SK-N-SH (cell line): ENCODE data around the gene UST. TPM values are rescaled to one million over a fixed set of nuclear protein-coding genes. Genes with fewer than 3 reads are reported as not detected.

ENCODE experiments used
- CTCF ChIA-PET: fragments of 300-600, 350-600 bp; formaldehyde crosslinking; extraction: SDS; loops from one replicate; lab custom pipeline; 2021; lab: Yijun Ruan, JAX
- POLR2A ChIA-PET: fragments of 350-600 bp; sonication (Branson Sonifier 250); formaldehyde crosslinking; extraction: SDS; loops from one replicate; lab custom pipeline; 2020; ENCODE audit warnings: antibody characterized with exemption, inconsistent platforms; lab: Yijun Ruan, JAX
- DNase-seq: peaks from one replicate; pipeline ENCODE4 v3.0.0; 2012
- H2AFZ ChIP-seq: fragments of 200-600 bp; sonication (generic); 2 replicates; pipeline ENCODE4 v1.8.1; 2016; ENCODE audit warnings: antibody characterized with exemption, mild to moderate bottlenecking, low read depth
- H3F3A ChIP-seq: fragments of 200-600 bp; sonication (generic); replicated peaks from 2 replicates; pipeline ENCODE3; 2016; ENCODE audit warnings: antibody characterized with exemption, mild to moderate bottlenecking; ENCODE audit not compliant: insufficient read depth
- H3K27ac ChIP-seq, 2 experiments: fragments of 200-500 bp in 1 of 2; fragments of 200-600 bp in 1 of 2; sonication (Bioruptor generic) in 1 of 2; sonication (generic), shearing (Covaris generic) in 1 of 2; 2 replicates each; pipeline versions ENCODE4 v1.5.1 to v1.6.1; 2014 to 2016; ENCODE audit warnings: low read depth in 2 of 2, inconsistent platforms in 1 of 2, low read length in 1 of 2, mild to moderate bottlenecking in 1 of 2, mixed read lengths in 1 of 2
- H3K27me3 ChIP-seq: fragments of 200-600 bp; sonication (generic), shearing (Covaris generic); 2 replicates; pipeline ENCODE4 v1.6.1; 2016; ENCODE audit warnings: mixed run types; ENCODE audit not compliant: insufficient read depth
- H3K36me3 ChIP-seq, 2 experiments: fragments of 200-500 bp in 1 of 2; fragments of 200-600 bp in 1 of 2; sonication (Bioruptor generic) in 1 of 2; sonication (generic) in 1 of 2; replicated peaks in 1 of 2; 2 replicates each; pipeline versions ENCODE3 to v1.5.1; 2014 to 2016; ENCODE audit warnings: low read length in 1 of 2, mild to moderate bottlenecking in 1 of 2; ENCODE audit not compliant: insufficient read depth in 2 of 2, control insufficient read depth in 1 of 2
- H3K4me1 ChIP-seq, 2 experiments: fragments of 200-500 bp in 1 of 2; fragments of 200-600 bp in 1 of 2; sonication (Bioruptor generic) in 1 of 2; sonication (generic), shearing (Covaris generic) in 1 of 2; 2 replicates each; pipeline versions ENCODE4 v1.5.1 to v1.6.1; 2014 to 2016; ENCODE audit warnings: low read depth in 1 of 2, low read length in 1 of 2, mixed run types in 1 of 2; ENCODE audit not compliant: insufficient read depth in 2 of 2, control insufficient read depth in 1 of 2
- H3K4me2 ChIP-seq: fragments of 200-600 bp; sonication (generic), shearing (Covaris generic); 2 replicates; pipeline ENCODE4 v1.6.1; 2017; ENCODE audit warnings: mixed run types
- H3K4me3 ChIP-seq, 2 experiments: fragments of 200-500 bp in 1 of 2; fragments of 200-600 bp in 1 of 2; sonication (Bioruptor generic) in 1 of 2; sonication (generic), shearing (Covaris generic) in 1 of 2; 2 replicates each; pipeline versions ENCODE4 v1.5.1 to v1.8.1; 2014 to 2016; ENCODE audit warnings: low read depth in 2 of 2, inconsistent platforms in 1 of 2, low read length in 1 of 2, mild to moderate bottlenecking in 1 of 2, mixed read lengths in 1 of 2, moderate library complexity in 1 of 2
- H3K79me2 ChIP-seq: fragments of 200-600 bp; sonication (generic); 2 replicates; pipeline ENCODE4 v1.8.1; 2017; ENCODE audit warnings: mild to moderate bottlenecking; ENCODE audit not compliant: insufficient read depth
- H3K9ac ChIP-seq: fragments of 200-600 bp; sonication (generic); 2 replicates; pipeline ENCODE4 v1.6.1; 2017; ENCODE audit warnings: mixed run types
- H3K9me2 ChIP-seq: fragments of 200-600 bp; sonication (generic); 2 replicates; pipeline ENCODE4 v1.6.1; 2017; ENCODE audit warnings: mixed run types
- H3K9me3 ChIP-seq: fragments of 200-600 bp; sonication (generic); 2 replicates; pipeline ENCODE4 v1.6.1; 2017; ENCODE audit warnings: mixed run types, mild to moderate bottlenecking, moderate library complexity
- H4K20me1 ChIP-seq: fragments of 200-600 bp; sonication (generic); 2 replicates; pipeline ENCODE4 v1.6.1; 2017; ENCODE audit warnings: mild to moderate bottlenecking, mixed run types; ENCODE audit not compliant: insufficient read depth
- CHD2 ChIP-seq: fragments of 150-350 bp; IDR thresholded peaks from 2 replicates; pipeline ENCODE4 v1.6.1; 2018; ENCODE audit warnings: low read length; ENCODE audit not compliant: partially characterized antibody
- EP300 ChIP-seq, 2 experiments: IDR thresholded peaks; 2 replicates each; pipeline versions ENCODE4 v1.4.0 to v1.6.1; 2012; ENCODE audit warnings: borderline replicate concordance in 1 of 2, low read depth in 1 of 2, low read length in 1 of 2
- EZH2phosphoT487 ChIP-seq: fragments of 200-600 bp; sonication (generic); IDR thresholded peaks from 2 replicates; pipeline ENCODE4 v1.6.1; 2017; ENCODE audit warnings: low read depth, mixed run types, mild to moderate bottlenecking, antibody characterized with exemption, moderate library complexity, borderline replicate concordance
- FOXJ3 ChIP-seq: sonication (generic); formaldehyde crosslinking; IDR thresholded peaks from 2 replicates; pipeline ENCODE4 v1.5.1; 2020; ENCODE audit warnings: mild to moderate bottlenecking, missing genetic modification reagents
- FOXM1 ChIP-seq: IDR thresholded peaks from 2 replicates; pipeline ENCODE4 v1.4.0; 2012; ENCODE audit warnings: low read depth, mild to moderate bottlenecking
- GABPA ChIP-seq: IDR thresholded peaks from 2 replicates; pipeline ENCODE4 v1.4.0; 2012; ENCODE audit warnings: low read depth, mild to moderate bottlenecking
- IRF3 ChIP-seq: fragments of 150-350 bp; IDR thresholded peaks from 2 replicates; pipeline ENCODE4 v1.6.1; 2016; ENCODE audit warnings: mild to moderate bottlenecking, low read depth, low read length
- MEF2A ChIP-seq: IDR thresholded peaks from 2 replicates; pipeline ENCODE4 v1.4.0; 2012; ENCODE audit warnings: low read depth, borderline replicate concordance
- MXI1 ChIP-seq: IDR thresholded peaks from 2 replicates; pipeline ENCODE4 v1.6.1; 2012; ENCODE audit warnings: mild to moderate bottlenecking, low read depth, low read length, improper control_type of control experiment
- NFIC ChIP-seq: IDR thresholded peaks from 2 replicates; pipeline ENCODE4 v1.4.0; 2012; ENCODE audit warnings: borderline replicate concordance
- NRF1 ChIP-seq: IDR thresholded peaks from 2 replicates; pipeline ENCODE4 v1.6.1; 2012; ENCODE audit warnings: low read depth, mild to moderate bottlenecking, low read length
- PBX3 ChIP-seq: IDR thresholded peaks from 2 replicates; pipeline ENCODE4; 2012
- POLR2AphosphoS5 ChIP-seq: IDR thresholded peaks from 2 replicates; pipeline ENCODE4 v1.6.1; 2012; ENCODE audit warnings: low read depth, low read length
- RCOR1 ChIP-seq: fragments of 150-350 bp; IDR thresholded peaks from 2 replicates; pipeline ENCODE4 v1.6.1; 2017; ENCODE audit warnings: antibody characterized with exemption, low read length
- REST ChIP-seq: IDR thresholded peaks from 2 replicates; pipeline ENCODE4 v1.6.1; 2012; ENCODE audit warnings: mild to moderate bottlenecking, low read depth, low read length, moderate library complexity
- TAF1 ChIP-seq: IDR thresholded peaks from 2 replicates; pipeline ENCODE4 v1.6.1; 2012; ENCODE audit warnings: low read depth, mild to moderate bottlenecking, low read length, moderate library complexity, borderline replicate concordance
- TCF12 ChIP-seq: IDR thresholded peaks from 2 replicates; pipeline ENCODE4 v1.4.0; 2012
- TEAD4 ChIP-seq: IDR thresholded peaks from 2 replicates; pipeline ENCODE4 v1.4.0; 2012; ENCODE audit warnings: mild to moderate bottlenecking, borderline replicate concordance; ENCODE audit not compliant: insufficient read depth
- USF2 ChIP-seq: fragments of 150-350 bp; IDR thresholded peaks from 2 replicates; pipeline ENCODE4 v1.6.1; 2017; ENCODE audit warnings: antibody characterized with exemption, low read length, low read depth, borderline replicate concordance
- ZBTB33 ChIP-seq: IDR thresholded peaks from 2 replicates; pipeline ENCODE4 v1.4.0; 2012; ENCODE audit warnings: low read depth, borderline replicate concordance
- WGBS: methylation state at CpG from one replicate; pipeline ENCODE4 v1.1.6; 2017; ENCODE audit warnings: low lambda C conversion rate; 5-methylcytosine and 5-hydroxymethylcytosine counted together
- polyA plus RNA-seq, 3 experiments: library from polyadenylated mRNA; depleted of rRNA; stranded (reverse); fragments of >200 nt; gene quantifications; 2 replicates each; pipeline ENCODE4 v1.2.3, GENCODE V29; 2012

Gene UST
- polyA plus RNA-seq, 1 of the 3 experiments (the other 2 are of a cell fraction) = 1.7 TPM

GRCh38 chr6:148825492-148825891 is 78.7 kb downstream of the UST start:
- 18% methylated on average over 2 of the region's 2 CpGs for WGBS

More at GRCh38 chr6:148825492-148825891, 78.7 kb downstream of the UST start:
- H3K9me2 ChIP-seq = no peaks in the 10 kb centered on the region
- H3F3A ChIP-seq = peaks cover 3% of the 10 kb centered on the region
- H3K4me1 ChIP-seq = no peaks in the 10 kb centered on the region
- H2AFZ ChIP-seq = no peak overlapping the region
- H3K4me3 ChIP-seq = no peak overlapping the region
- CTCF ChIA-PET = no interaction called here
- no peaks in the 10 kb centered on the region for H4K20me1 ChIP-seq
- POLR2A ChIA-PET = no interaction called here
- DNase-seq = no peak
- H3K27ac ChIP-seq = no peak overlapping the region
- H3K79me2 ChIP-seq = no peaks in the 10 kb centered on the region
- no peak overlapping the region for H3K4me2 ChIP-seq
- H3K27me3 ChIP-seq = peaks cover 6% of the 10 kb centered on the region; the same call in 1 of the 2 replicates
- no peak overlapping the region for H3K9ac ChIP-seq
- H3K9me3 ChIP-seq = no peaks in the 10 kb centered on the region
- TF ChIP-seq TAF1 = no peak
- TF ChIP-seq NRF1 = no peak
- no peak for TF ChIP-seq MXI1
- no peak for TF ChIP-seq CHD2
- no peak for TF ChIP-seq EZH2phosphoT487
- no peak for TF ChIP-seq RCOR1
- no peak for TF ChIP-seq TEAD4
- no peak for TF ChIP-seq NFIC
- no peak for TF ChIP-seq REST
- TF ChIP-seq USF2 = no peak
- TF ChIP-seq IRF3 = no peak
- TF ChIP-seq MEF2A = no peak
- no peak for TF ChIP-seq EP300 (IDR thresholded peaks at IDR 0.05; ENCODE audit: borderline replicate concordance in 1 of 2, low read depth in 1 of 2, low read length in 1 of 2)
- TF ChIP-seq TCF12 = no peak
- no peak for TF ChIP-seq GABPA
- no peak for TF ChIP-seq ZBTB33
- TF ChIP-seq FOXJ3 = no peak
- no peak for TF ChIP-seq PBX3
- TF ChIP-seq POLR2AphosphoS5 = no peak
- TF ChIP-seq FOXM1 = no peak
- no peaks in the 10 kb centered on the region for H3K36me3 ChIP-seq
